Transverse colon (tissue), 4 donors: ENCODE results near the gene ZNF814. TPM values are rescaled to one million over a fixed set of nuclear protein-coding genes. Genes with fewer than 3 reads are reported as not detected.
"Not testable (repeated sequence)": the region's sequence is repeated elsewhere in the genome, so short reads cannot be mapped to it uniquely, and the experiment has no call there.

Experiments used
- DNase-seq: peaks from one replicate; pipeline ENCODE4 v3.0.0-alpha.2; 2019
- H3K27ac ChIP-seq, 4 donors: fragments of 200-600 bp; sonication (generic); 2 replicates each; pipeline ENCODE4 v1.5.1; 2016 to 2018; ENCODE audit warnings: inconsistent platforms in 4 of 4
- H3K27me3 ChIP-seq: fragments of 200-600 bp; sonication (generic); 2 replicates; pipeline ENCODE4 v1.5.1; 2017; ENCODE audit warnings: inconsistent platforms
- H3K36me3 ChIP-seq, 4 donors: fragments of 200-600 bp; sonication (generic); 2 replicates each; pipeline ENCODE4 v1.5.1; 2017 to 2019; ENCODE audit warnings: inconsistent platforms in 4 of 4
- H3K4me1 ChIP-seq, 4 donors: fragments of 200-600 bp; sonication (generic); 2 replicates each; pipeline ENCODE4 v1.5.1; 2017 to 2020; ENCODE audit warnings: inconsistent platforms in 4 of 4
- H3K4me3 ChIP-seq, 4 donors: fragments of 200-600 bp; sonication (generic); 1 replicate in 1 of 4; 2 replicates in 3 of 4; pipeline versions ENCODE4 v1.5.1 to v1.6.1; 2017 to 2019; ENCODE audit warnings: inconsistent platforms in 4 of 4
- H3K9me3 ChIP-seq, 2 donors: fragments of 200-600 bp; sonication (generic); 2 replicates each; pipeline ENCODE4 v1.5.1; 2017 to 2019; ENCODE audit warnings: inconsistent platforms in 2 of 2
- CTCF ChIP-seq, 5 experiments: fragments of 200-600 bp in 3 of 5; fragments of 450-650 bp in 2 of 5; sonication (generic) in 3 of 5; IDR thresholded peaks; 1 replicate in 2 of 5; 2 replicates in 3 of 5; pipeline ENCODE4 v1.5.1; 2016 to 2017; ENCODE audit warnings: antibody characterized with exemption in 5 of 5, inconsistent platforms in 3 of 5, mild to moderate bottlenecking in 2 of 5, moderate library complexity in 1 of 5
- EP300 ChIP-seq: sonication (generic); formaldehyde crosslinking; IDR thresholded peaks from one replicate; pipeline ENCODE4 v1.6.1; 2017; ENCODE audit warnings: antibody characterized with exemption, low read depth
- POLR2A ChIP-seq: fragments of 450-650 bp; IDR thresholded peaks from one replicate; pipeline ENCODE4 v1.6.1; 2016; ENCODE audit warnings: antibody characterized with exemption, mild to moderate bottlenecking, moderate library complexity
- POLR2AphosphoS5 ChIP-seq, 3 donors: sonication (generic); formaldehyde crosslinking; IDR thresholded peaks; one replicate each; pipeline ENCODE4 v1.6.1; 2016; ENCODE audit warnings: antibody characterized with exemption in 3 of 3
- WGBS, 2 donors: methylation state at CpG; one replicate each; pipeline ENCODE4 v1.1.5; 2018; ENCODE audit warnings: low coverage in 1 of 2; 5-methylcytosine and 5-hydroxymethylcytosine counted together
- in situ Hi-C, 4 donors: fragments of 200-750 bp; cut with MboI; loops; one replicate each; pipeline versions ENCODE4 v1.15.0 to v1.15.1; 2017; ENCODE audit warnings: low sequenced_read_pairs in 3 of 4, low pct_ligation_motif_present in 1 of 4, low pct_unique_long_range_greater_than_20kb in 1 of 4
- intact Hi-C: fragments of 100-400 bp; cut with DNase I; formaldehyde crosslinking; loops from one replicate; pipeline ENCODE4 v1.15.1; 2023; ENCODE audit warnings: low total_unique reads
- total RNA-seq, 4 donors: library from RNA; depleted of rRNA; stranded (reverse); fragments of >200 nt; gene quantifications; one replicate each; pipeline ENCODE4 v1.1.0, GENCODE V29; 2016

Gene ZNF814
- total RNA-seq, 4 donors from 2014 or later: 11.5 to 25.1 (median 19.7) TPM

- in situ Hi-C loops: loop anchor here in 1 of 4 donors (25.0 kb wide), 1 partner anchor 179 kb away; the partner anchor contains the start of genes ZNF671 and ZNF776
- Histone ChIP-seq H3K4me3 (peak within 1 kb of the TSS; percentile 76 to 97 (median 84)), H3K9me3 (peaks cover 5 to 18% of the 10 kb centered on the region in 2 donors), H3K36me3 (peaks cover 0 to 10% (median 4%) of the 10 kb centered on the region in 4 donors), H3K4me1 (peaks cover 6 to 13% (median 9%) of the 10 kb centered on the region in 4 donors), H3K27ac (peak within 1 kb of the TSS; percentile 81 to 87 (median 85))
- peak; percentile 84 for DNase-seq
- not testable (repeated sequence) for H3K27me3 ChIP-seq
- WGBS, 2 donors: 0 to 2% methylated on average over 2 to 27 of the region's 51 CpGs
- intact Hi-C loops: loop anchor here (10.0 kb wide), 1 partner anchor 142 kb away; no protein-coding TSS in a partner anchor
- peak; percentile 57 for TF ChIP-seq POLR2A
- peak in 1 of 5 experiments; percentile 16 for TF ChIP-seq CTCF (IDR thresholded peaks at IDR 0.05)
- TF ChIP-seq POLR2AphosphoS5 (IDR thresholded peaks at IDR 0.05): peak in 2 of 3 donors; percentile 50
These were observed 27.5 kb upstream of the ZNF814 start, which contains the start of gene ZNF417 for GRCh38 chr19:57916168-57916995. TSS of gene ZNF417 (minus strand) at chr19:57916592. CDS start at chr19:57916411, 181 bp downstream.

- no peak overlapping the region for H3K4me3 ChIP-seq
- H3K36me3 ChIP-seq: peaks cover 0 to 25% (median 11%) of the 10 kb centered on the region in 4 donors
- TF ChIP-seq CTCF (IDR thresholded peaks at IDR 0.05) (no peak), POLR2AphosphoS5 (IDR thresholded peaks at IDR 0.05) (no peak), EP300 (no peak), POLR2A (no peak)
- H3K27ac ChIP-seq: no peak overlapping the region
- DNase-seq: no peak
- peaks cover 6 to 13% (median 9%) of the 10 kb centered on the region in 4 donors for H3K4me1 ChIP-seq
- in situ Hi-C loops (loop anchor here in 1 of 4 donors (25.0 kb wide), 1 partner anchor 177 kb away; the partner anchor contains the start of genes ZNF671 and ZNF776), intact Hi-C loops (loop anchor here (10.0 kb wide), 1 partner anchor 140 kb away; no protein-coding TSS in a partner anchor)
- H3K9me3 ChIP-seq: peaks cover 13 to 23% of the 10 kb centered on the region in 2 donors
- H3K27me3 ChIP-seq: no peaks in the 10 kb centered on the region
- WGBS, 2 donors: 97 to 100% methylated on average over 2 to 3 of the region's 3 CpGs
These were observed 25.7 kb upstream of the ZNF814 start for GRCh38 chr19:57914531-57914930.

DNA sequence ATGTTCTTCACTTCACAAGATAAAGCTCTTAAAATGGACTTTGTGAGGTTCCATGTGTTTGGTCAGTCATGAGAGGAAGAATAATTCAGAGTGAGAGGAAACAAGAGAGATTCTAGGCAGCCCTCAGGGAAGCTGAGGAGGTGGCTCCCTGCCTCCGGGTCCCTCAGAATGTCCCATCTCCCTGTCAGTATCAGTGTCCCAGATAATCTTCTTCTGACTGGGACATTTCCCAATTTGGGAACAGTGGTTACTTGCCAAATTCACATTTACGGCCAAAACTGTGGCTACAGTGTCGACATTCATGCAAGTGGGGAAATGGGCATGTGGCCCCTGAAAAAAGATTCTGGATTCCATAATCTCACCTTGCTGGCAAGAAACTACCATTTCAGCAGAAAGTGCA is 18.6 kb upstream of the ZNF814 start:
- no peak overlapping the region for H3K27ac ChIP-seq
- WGBS, 2 donors: 92 to 100% methylated on average over 2 to 3 of the region's 3 CpGs
- no peak overlapping the region for H3K4me3 ChIP-seq
- H3K27me3 ChIP-seq: no peaks in the 10 kb centered on the region
- TF ChIP-seq CTCF (IDR thresholded peaks at IDR 0.05) (no peak), POLR2AphosphoS5 (IDR thresholded peaks at IDR 0.05) (no peak), POLR2A (no peak), EP300 (no peak)
- H3K4me1 ChIP-seq: peaks cover 0 to under 1% (median 0%) of the 10 kb centered on the region in 4 donors
- peaks cover 13 to 26% of the 10 kb centered on the region in 2 donors for H3K9me3 ChIP-seq
- intact Hi-C loops (no loop called here), in situ Hi-C loops (loop anchor here in 1 of 4 donors (25.0 kb wide), 1 partner anchor 170 kb away; the partner anchor contains the start of genes ZNF671 and ZNF776)
- DNase-seq: no peak
- H3K36me3 ChIP-seq: peaks cover 0 to 43% (median 17%) of the 10 kb centered on the region in 4 donors

DNA sequence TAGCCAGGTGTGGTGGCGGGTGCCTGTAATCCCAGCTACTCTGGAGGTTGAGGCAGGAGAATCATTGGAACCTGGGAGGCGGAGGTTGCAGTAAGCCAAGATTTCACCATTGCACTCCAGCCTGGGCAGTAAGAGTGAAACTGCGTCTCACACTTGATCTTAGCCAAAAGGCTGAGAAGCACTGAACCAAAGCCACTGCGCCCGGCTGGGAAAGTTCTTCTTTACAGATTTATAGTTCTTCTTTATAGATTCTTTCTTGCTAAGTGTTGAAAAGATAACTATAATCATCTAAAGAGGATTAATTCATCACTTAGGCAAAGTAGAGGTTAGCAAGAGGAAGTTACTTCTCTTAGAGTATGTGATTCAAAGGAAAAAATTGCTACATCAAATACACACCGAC is 16.4 kb upstream of the ZNF814 start:
- no peak for DNase-seq
- Histone ChIP-seq H3K27me3 (no peaks in the 10 kb centered on the region), H3K9me3 (peaks cover 10 to 21% of the 10 kb centered on the region in 2 donors), H3K4me3 (no peak overlapping the region), H3K27ac (no peak overlapping the region), H3K4me1 (peaks cover 0 to 6% (median 0%) of the 10 kb centered on the region in 4 donors), H3K36me3 (peaks cover 0 to 24% (median 11%) of the 10 kb centered on the region in 4 donors)
- TF ChIP-seq CTCF (IDR thresholded peaks at IDR 0.05) (no peak), POLR2AphosphoS5 (IDR thresholded peaks at IDR 0.05) (no peak), EP300 (no peak), POLR2A (no peak)
- 79 to 85% methylated on average over 6 of the region's 6 CpGs for WGBS, 2 donors
- in situ Hi-C loops: loop anchor here in 1 of 4 donors (25.0 kb wide), 1 partner anchor 168 kb away; the partner anchor contains the start of genes ZNF671 and ZNF776
- intact Hi-C loops: no loop called here
